Activated CD4-positive, alpha-beta T cell treated with anti-CD3 and anti-CD28 coated beads, Interleukin-2, amount 50 U/mL, for 24 hours (primary cell): Measurements from ENCODE around the gene FH.

Experiments used
- DNase-seq, 2 donors: peaks; one replicate each; pipeline ENCODE4 v3.0.0-alpha.2; 2020; ENCODE audit warnings: low read depth in 1 of 2, low spot score in 1 of 2

FH gene

GRCh38 chr1:241460098-241460873, 59.3 kb downstream of the FH start:
- no peak for DNase-seq

GRCh38 chr1:241459186-241459802, 60.3 kb downstream of the FH start:
- no peak for DNase-seq

- no peak for DNase-seq
Measured at GRCh38 chr1:241457421-241457820, 62.1 kb downstream of the FH start.

- no peak for DNase-seq
Measured at GRCh38 chr1:241456743-241457142, 62.8 kb downstream of the FH start.

GRCh38 chr1:241453732-241454131, 65.8 kb downstream of the FH start:
- no peak for DNase-seq

- no peak for DNase-seq
Measured at GRCh38 chr1:241451956-241452355, 67.6 kb downstream of the FH start.
